Ureter (tissue), 1 donor: Measurements from ENCODE around the gene SCTR. TPM values are rescaled to one million over a fixed set of nuclear protein-coding genes. Genes with fewer than 3 reads are reported as not detected.
"Not testable (repeated sequence)": the region's sequence is repeated elsewhere in the genome, so short reads cannot be mapped to it uniquely, and the experiment has no call there.

Experiments used
- DNase-seq: peaks from one replicate; pipeline ENCODE4 v3.0.0-alpha.2; 2020; ENCODE audit warnings: low spot score
- total RNA-seq: library from RNA; stranded (reverse); gene quantifications from one replicate; pipeline ENCODE4 v1.2.4, GENCODE V29; 2023
- donor health status: DM: yes; HTN: yes; CAD: no.

The SCTR gene
- total RNA-seq, 1 donor from 2014 or later, result not detected

GRCh38 chr2:119415630-119416029, 108.7 kb downstream of the SCTR start:
- no peak for DNase-seq

DNA sequence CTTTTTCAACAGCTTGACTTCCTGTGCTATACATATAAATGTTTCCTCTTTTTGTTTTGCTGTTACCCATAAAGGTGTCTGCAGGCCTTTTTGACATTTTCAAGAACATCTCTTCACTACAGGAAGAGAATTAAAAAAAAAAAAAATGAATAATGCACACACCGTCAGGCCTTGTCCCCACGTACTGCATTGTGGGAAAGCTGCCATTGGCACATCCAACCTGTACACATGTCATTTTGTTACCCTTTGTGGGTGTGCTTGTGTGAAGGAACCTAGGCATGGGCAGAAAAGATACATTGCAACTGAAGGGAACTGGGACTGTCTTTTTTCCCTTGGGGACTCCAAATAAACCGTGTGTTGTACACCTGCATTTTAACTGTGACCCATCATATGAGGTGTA, 109.4 kb downstream of the SCTR start:
- no peak for DNase-seq

DNA sequence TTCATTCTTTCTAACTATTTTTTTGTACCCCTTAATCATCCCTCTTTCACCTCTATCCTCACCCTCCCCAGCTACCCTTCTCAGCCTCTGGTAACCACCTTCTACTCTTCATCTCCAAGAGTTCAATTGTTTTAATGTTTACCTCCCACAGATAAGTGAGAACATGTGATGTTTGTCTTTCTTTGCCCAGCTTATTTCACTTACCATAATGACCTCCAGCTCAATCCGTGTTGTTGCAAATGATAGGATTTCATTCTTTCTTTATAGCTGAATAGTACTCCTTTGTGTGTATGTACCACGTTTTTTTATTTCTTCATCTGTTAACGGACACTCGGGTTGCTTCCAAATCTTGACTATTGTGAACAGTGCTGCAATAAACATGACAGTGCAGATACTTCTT, 114.8 kb downstream of the SCTR start:
- DNase-seq, result no peak

DNA sequence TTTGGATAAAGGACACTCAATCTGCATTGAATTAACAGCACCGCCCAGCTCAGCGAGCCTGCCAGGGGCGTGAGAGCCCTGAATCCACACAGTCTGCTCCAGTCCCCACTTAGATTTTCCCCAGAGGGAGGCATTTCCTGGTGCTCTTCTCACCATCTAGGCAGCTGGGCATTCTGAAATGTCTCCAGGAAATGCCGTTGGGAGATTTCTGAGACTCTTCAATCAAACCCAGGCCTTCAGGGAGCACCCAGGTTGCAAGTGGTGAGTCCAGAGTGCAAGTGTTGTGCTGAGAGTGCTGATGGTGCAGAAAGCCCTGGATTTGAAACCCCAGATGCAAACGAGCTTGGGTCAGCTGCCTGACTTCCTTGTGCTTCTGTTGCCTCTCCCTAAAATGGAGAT, 116.1 kb downstream of the SCTR start:
- DNase-seq, result no peak

DNA sequence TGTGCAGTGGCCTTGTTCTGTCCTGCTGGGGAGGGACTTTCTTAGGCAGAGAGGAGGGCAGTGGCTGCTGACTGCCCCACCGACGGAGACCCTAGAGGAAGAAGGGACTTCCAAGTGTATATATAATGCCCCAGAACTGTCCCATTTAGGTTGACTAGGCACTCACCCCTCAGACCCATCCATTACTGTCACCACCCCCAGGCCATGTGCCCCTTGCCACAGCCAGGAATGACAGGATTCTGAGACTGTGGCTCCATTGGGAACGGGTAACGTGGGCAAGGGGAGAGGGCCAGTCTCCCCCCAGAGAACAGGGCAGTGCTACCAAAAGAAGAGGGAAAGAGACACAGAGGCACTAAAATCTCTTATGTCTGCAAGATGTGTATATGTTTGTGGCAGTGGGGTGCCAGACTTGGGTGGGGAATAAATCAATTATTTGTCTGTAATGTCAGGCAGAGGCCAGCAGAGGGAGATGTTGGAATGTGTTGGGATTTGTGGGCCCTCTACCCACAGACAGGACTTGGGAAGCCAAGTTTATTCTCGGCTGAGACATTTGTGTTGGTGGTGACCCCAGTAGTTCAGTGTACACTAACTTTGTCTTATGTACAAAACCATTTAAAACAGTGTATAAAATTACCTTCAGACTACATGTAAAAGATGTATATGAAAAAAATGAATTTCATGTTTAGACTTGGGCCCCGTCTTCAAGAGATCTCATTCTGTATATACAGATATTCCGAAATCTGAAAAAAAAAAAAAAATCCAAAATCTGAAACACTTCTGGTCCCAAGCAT, 116.7 kb downstream of the SCTR start:
- no peak for DNase-seq

- DNase-seq, result no peak
These were observed 119.1 kb downstream of the SCTR start for GRCh38 chr2:119405151-119405550.

DNA sequence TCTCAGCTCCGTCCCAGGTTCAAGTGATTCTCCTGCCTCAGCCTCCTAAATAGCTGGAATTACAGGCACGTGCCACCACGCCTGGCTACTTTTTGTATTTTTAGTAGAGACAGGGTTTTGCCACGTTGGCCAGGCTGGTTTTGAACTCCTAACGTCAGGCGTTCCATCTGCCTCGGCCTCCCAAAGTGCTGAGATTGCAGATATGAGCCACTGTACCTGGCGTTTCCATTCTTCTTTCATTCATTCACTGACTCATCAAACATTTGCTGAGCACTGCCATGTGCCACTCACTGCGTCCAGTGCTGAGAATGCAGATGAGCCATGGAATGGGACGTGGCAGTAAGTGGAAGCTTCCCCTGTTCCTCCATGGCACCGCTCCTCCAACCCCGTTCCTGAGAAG, 120.7 kb downstream of the SCTR start:
- DNase-seq, result not testable (repeated sequence)

GRCh38 chr2:119402645-119403560, 121.4 kb downstream of the SCTR start:
- no peak for DNase-seq

DNA sequence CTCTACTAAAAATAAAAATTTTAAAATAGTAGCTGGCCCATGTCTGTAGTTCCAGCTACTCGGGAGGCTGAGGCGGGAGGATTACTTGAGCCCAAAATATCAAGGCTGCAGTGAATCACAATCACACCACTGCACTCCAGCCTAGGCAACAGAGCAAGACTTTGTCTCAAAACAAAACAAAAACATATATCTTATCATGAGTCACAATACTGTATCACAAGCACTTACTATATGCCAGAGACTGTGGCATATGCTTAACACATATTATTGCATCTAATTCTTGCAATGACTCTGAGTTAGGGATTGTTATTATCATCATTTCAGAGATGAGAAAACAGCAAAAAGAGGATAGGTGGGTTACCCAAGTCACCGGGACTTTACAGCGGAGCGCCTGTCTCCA, 122.2 kb downstream of the SCTR start:
- DNase-seq, result no peak

DNA sequence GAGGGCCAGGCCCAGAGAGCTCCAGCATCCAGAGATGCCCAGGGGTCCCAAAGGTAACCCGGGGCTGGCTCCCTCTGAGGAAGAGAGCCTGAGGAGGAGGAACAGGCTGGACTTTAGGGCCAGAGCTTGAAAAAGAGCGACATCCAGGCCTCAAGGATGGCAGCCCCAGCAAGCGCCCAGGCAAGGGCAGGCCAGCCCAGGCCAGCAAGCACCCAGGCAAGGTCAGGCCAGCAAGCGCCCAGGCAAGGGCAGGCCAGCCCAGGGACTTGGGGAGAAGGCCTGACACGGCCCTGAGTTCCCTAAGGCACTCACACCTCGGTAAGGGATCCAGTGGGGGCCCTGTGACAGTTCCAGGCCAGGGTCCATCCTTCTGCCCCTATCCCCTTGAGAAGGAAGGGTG, 127.1 kb downstream of the SCTR start:
- no peak for DNase-seq

GRCh38 chr2:119393971-119394748, 130.1 kb downstream of the SCTR start:
- DNase-seq, result no peak

Other genes starting within 250 kb of the SCTR start
- gene C2orf76, start 157.6 kb downstream of the SCTR start, total RNA-seq, result 14.3 TPM
- gene DBI, start 157.5 kb downstream of the SCTR start, total RNA-seq, result 99.6 TPM
- gene TMEM37, start 92.6 kb downstream of the SCTR start, total RNA-seq, result 2.2 TPM
- 2.8 TPM for gene CFAP221, start 20.0 kb upstream of the SCTR start, total RNA-seq
- 18.9 TPM for gene TMEM177, start 154.7 kb upstream of the SCTR start, total RNA-seq
- 48.7 TPM for gene PTPN4, start 235.4 kb upstream of the SCTR start, total RNA-seq